EH (cell line): ENCODE results near the gene C6.
A peak's percentile ranks its signal among the peaks of the same experiment; 100 is the strongest.
"Not testable (repeated sequence)": the region's sequence is repeated elsewhere in the genome, so short reads cannot be mapped to it uniquely, and the experiment has no call there.

Experiments
- DNase-seq: peaks from one replicate; pipeline ENCODE4 v3.0.0-alpha.2; 2015; ENCODE audit warnings: low read depth

Gene C6

DNA sequence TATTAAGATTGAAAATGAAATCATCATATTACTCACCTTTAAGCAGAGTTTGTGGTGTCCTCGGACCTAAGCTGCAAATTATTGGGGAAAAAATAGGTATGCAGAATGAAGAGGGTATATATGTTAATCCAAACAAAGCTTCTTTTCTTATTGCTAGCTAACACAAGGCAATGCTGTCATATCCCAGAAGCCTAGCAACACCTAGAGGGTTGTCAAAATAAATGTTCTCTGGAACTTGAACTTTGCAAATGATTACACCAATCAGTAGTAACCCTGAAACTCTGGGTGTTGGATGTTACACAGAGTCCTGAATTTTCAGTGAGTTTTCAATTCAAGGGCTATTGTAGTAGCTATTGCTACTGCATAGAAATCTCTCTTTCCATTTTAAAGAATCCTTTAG, at the start of gene C6:
Gene C6 (minus strand): TSS at position 193 of the 400 bp plus-strand sequence. CDS start 10,302 bp downstream, outside the sequence.
- no peak for DNase-seq

DNA sequence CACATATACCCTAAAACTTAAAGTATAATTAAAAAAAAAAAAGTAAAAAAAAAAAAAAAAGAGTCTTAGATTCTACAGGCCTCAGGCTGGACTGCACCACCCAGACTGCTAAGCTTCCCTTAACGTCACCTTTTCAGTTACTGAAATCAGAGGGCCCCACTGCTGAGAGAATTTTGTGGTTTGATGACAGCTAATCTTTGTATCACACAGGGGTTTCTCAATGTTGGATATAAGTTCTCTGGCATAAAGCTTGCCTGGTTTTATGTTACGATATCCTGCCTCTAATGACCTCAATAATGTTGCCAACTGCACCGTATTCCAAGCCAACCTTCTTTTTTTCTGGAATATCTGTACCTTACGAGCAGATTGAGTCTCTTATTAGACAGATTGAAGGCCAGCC, 43.1 kb upstream of the C6 start:
- no peak for DNase-seq

DNA sequence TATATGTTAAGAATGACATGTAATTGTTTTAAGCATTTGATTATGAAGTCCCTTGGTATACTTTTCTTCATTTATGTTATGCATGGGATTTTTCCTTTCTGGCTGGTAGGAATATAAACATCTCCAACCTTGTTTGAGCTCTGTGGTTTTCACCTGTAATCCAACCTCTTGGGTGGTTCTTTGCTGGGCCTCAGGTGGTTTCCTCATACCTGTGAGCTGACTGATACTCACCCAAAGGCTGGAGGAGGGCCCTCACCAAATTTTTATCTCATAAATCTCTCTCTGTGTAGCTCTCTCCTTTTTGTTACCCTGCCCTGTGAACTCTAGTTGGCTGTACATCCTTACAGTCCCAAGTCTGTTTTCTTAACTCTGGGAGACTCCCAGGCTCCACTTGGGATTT, 39.8 kb upstream of the C6 start:
- no peak for DNase-seq

DNA sequence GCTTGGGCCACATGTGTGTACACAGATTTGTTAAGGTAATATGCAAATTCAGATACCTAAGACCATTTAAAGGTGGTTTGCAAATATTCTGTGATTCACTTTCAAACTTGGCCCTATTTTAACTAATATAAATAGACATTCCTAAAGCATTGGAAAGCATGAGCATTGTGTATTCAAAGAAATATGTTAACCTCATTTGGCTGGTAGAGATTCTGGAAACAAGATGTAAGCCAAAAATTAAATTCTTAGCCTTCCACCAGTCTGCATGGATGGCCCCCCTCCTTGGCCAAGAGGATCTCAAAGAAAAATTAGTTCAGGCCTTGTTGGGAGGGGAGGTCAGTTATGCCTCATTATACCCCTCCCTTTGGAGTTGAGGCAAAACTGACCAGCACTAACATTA, 38.7 kb upstream of the C6 start:
- peak; percentile 28 for DNase-seq

DNA sequence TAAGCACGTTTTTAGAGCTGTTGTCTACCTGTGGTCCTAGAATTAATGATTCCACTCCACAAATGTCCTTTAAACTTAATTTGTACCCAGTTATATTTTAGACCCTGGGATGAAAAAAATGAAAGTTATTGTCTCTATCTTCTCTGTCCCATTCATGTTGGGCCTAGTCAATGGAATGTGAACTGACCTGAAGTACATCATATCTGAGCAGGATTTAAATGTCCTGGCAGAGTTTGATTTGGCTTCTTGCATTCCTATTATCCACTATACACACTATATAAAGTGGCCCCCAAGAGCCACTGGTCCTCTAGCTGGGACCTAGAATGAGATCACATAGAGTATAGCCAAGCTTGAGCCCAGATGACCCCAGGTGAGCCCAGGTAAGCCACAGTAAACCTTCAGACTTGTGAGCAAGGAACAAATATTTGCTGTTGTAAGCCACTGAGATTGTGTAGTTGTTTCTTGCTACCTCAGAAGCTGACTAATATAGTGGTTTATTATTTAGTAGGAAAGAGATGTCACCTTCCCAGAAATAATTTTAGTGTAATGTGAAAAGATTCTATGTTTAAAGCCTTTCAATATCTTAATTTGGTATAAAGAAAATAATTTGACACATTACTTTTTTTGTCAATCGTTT, 37.1 kb upstream of the C6 start:
- DNase-seq, result no peak

DNA sequence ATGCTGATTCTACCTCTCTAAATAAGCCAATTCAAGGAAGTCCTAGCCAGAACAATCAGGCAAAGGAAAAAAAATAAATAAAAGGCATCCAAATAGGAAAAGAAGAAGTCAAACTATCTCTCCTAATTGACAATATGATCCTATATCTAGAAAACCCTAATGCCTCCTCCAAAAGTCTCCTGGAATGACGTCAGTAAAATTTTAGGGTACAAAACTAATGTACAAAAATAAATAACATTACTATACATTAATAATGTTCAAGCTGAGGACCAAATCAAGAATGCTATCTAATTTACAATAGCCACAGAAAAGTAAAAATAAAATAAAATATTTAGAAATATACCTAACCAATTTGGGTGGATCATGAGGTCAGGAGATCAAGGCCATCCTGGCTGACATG, 33.8 kb upstream of the C6 start:
- DNase-seq, result no peak

DNA sequence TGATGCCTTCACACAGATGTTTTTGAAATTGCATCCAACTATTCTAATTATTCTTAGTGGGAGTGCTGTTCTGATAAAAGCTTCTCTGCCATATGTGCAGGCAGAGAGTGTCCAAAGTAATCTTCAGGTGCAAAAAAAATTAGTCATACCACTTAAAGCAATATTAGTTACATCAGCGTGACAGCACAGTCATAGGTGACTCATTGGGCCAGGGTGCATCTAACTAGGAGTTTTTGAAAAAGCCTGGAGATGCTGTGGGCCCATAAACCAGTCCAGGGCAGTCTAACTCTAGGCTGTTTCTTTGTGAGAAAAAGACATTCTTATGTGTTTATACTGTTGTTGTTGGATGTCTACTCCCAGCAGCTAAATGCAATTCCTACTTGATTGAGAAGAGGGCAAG, 33.0 kb upstream of the C6 start:
- peak; percentile 69 for DNase-seq

DNA sequence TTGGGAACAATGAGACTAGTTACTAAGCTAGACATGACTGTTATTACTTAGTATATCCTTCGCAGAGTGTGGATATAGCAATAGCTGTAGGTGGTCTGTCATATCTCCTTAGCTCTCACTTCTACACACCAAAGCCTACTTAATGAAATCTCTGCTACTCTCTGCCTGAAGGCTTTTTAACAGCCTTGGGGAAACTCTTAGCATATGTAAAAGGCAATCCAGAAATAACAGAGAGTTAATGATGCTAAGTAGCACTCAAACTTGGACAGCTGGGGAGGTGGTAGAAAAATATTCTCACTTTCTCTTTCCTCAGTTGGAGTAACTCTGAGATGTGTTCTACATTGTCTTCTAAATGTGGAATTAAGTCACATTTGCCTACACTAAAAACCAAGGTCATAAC, 30.2 kb upstream of the C6 start:
- DNase-seq, result no peak

DNA sequence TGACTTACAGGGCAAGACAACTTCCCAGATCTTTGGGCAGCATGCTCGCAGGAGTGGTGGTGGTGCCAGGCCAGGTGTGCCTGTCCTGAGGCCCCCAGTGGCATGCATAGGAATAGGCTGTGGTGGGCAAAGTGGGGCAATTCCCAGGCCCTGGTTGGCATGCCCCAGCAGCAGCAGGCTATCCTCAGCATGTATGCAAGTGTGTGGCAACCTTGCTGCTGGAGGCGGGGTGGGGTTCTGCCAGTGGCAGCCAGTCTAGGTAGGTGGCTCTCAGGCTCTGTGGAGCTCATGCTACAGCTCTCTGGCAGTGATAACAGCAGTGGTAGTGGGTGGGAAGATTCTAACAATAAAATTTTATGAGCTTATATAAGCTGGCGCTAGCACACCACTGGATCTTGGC, 27.7 kb upstream of the C6 start:
- no peak for DNase-seq

DNA sequence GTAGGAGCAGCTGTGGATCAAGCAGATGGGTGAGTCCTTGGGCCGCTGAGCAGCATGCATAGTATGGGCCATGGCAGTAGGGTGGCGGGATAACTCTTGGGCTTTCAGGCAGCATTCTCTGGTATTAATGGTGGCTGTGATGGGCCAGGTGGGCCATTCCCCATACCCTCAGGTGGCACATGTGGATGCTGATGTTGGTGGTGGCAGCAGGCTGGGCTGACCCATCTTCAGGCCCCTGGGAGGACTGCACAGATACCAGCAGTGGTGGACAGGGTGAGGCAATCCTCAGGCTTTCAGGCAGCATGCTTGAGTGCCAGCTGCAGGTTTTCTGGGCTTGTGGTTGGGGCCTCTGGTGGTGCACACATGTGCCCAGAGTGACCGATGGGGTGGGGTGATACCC, 27.1 kb upstream of the C6 start:
- DNase-seq, result no peak

DNA sequence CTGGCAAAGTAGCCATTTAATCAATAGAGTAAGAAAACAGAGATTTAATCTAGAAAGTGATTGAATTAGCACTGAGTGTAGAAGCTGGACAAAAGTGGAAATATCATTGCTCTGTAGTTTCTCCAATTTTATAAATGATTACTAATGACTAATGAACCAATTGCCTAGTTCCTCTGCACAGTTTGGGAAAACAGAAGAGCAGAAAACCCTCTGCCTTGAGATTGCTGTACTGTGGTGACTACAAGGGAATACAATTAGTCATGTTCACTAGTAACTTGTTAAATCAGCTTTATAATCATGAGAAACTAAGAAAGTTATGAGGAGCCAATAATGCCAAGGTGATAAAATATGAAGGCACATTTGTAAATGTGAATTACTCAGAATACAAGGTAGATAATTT, 21.1 kb upstream of the C6 start:
- no peak for DNase-seq

DNA sequence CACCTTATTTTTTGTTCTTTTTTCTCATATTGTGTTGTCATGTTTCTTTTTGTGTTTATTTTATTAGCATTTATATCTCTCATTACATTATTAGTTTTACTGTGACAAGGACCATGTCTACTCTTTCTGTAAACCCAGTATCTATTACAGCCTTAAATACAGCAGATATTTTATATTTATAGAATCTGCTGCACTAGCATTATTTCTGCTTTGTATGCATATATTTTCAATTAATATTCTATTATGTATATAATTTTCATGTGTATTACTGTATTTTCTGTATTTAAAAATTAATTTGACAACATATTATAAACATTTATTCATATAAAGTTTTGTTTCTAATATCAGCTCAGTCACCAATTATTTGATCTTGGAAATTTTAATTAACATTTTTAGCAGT, 19.5 kb upstream of the C6 start:
- DNase-seq, result no peak

DNA sequence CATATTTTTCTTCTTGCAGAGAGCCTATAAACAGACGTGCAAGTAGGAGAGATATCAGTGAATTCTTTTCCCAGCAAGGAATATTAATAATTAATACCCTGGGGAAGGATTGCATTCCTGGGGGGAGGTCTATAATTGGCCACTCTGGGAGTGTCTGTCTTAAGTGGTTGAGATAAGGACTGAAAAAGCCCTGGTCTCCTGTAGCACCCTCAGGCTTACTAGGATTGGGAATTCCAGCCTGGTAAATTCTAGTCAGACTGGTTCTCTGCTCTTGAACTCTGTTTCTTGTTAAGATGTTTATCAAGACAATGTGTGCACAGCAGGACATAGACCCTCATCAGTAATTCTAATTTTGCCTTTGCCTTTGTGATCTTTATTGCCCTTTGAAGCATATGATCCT, 16.9 kb upstream of the C6 start:
- not testable (repeated sequence) for DNase-seq

DNA sequence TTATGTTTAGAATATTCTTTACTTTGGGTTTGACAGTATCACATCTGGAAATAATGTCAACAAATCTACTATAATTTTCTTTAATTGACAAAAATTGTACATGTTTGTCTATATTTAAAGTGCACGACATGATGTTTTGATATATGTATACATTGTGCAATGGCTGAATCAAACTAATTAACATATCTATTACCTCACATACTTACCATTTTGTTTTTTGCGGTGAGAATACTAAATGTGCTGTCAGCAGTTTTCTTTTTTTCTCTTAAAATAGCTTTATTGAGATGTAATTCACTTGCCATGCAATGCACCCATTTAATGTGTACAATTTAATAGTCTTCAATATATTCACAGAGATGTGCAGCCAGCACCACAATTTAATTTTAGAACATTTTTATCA, 10.6 kb upstream of the C6 start:
- DNase-seq, result no peak

DNA sequence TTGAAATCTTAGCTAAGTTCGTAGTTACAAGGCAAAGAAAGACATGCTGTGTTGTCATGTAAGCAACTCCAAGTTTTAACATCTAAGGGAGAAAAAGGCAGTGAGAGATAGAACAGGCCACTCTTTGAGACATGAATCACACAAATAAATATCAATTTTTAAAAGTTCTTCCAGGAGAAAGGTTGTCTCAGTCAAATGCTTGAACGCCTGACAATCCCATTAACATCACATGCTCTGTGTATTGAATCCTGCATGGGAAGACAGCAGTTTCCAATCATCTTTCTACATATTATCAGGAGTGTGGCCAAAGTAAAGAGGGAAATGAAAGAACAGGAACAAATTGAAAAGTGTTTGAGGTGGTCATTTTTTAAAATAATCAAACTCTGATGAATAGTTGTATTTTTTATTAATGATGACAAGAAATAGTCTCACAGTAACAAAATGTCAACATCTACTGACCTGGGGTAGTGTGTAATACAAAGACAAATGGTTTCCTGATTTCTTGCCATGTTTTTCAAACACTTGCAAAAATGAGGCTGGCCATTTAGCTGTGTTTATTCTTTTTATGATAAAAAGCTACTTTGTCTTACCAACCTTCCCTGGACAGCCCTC, 6.4 kb upstream of the C6 start:
- no peak for DNase-seq

DNA sequence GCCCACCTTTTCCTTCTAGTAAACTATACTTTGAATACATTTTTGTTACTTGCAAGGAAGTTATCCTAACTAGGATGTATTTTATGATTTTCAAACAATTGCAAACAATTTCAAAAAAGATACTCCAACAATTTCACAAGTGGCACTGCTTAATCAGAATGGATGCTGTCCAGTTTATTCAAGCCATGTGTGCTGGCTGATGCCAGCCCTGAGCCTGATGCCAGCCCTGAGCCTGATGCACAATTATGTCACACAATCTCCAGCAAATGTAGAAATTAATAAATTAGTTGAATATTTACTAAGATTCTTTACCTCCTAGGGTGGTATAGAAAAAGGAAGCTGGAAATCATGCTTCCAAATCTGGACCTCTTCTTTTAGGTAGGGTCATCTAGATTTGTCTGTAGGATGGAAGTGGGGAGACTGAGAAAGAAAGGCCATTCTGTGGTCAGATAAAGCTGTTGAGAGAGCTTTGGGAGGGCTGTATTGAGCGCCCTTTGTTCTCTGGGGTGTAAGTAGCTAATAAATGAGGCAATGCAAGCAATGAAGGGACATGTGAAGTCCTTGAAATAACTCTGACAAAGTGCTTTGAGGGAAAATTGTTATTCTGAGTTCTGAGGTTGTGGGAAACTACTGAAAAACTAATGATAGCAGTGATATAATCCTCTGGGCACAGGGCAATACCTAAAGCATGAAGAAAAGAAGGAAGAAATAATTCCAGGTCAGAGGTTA, 5.8 kb upstream of the C6 start:
- no peak for DNase-seq

DNA sequence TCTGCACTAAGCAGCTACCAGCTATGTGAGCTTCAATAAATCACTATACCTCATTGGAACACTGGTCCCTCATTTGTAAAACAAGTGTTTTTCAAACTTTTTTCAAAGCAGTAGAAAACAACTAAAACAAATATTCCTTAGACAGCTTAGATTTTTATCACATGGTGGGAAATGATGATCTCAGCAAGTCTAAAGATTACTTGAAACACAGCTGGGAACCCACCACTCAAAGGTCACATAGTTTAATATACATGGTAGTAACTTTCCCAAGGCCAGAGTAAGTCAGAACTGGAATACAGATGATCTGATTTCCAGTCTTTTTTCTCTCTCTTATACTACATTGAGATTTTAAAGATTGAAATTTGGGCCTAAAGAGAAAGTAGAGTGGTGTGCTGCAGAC, 850 bp upstream of the C6 start:
- DNase-seq, result no peak

DNA sequence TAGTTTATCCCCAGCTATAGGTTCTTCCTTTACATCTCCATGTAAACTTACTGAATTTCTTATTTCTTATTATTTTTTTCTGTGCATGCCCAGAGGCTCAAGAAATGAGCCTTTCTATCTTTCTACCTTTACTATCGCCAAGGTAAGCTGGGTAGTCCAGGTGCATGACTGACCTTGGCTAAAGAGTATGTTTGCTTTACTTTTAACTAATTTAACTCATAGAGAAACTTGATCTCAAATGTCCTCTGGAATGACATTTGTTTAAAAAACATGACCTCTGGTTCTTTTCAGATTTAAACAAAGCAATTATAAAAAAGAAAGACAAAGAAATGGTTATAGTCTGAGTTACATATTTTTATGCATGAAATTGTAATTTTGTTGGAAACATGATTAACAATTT, 397 bp downstream of the C6 start:
- DNase-seq, result no peak

DNA sequence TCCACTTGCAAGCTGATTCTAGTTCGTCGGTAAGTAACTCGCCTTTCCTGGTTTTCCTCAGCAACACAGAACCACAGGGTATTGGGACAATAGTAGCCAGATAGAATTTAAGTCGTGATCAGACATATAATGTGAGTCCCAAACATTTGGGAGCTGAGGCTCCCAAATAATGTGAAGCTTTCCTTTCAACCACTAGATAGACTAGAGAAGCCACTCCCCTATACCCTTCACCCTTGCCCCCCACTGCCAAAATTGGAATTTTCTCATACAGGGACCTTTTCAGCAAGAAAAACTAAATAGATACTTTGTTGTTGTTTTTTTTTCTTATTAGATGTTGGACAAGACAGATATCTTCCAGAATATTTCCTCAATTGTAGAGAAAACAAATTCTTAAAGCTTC, 1.9 kb downstream of the C6 start:
- no peak for DNase-seq

DNA sequence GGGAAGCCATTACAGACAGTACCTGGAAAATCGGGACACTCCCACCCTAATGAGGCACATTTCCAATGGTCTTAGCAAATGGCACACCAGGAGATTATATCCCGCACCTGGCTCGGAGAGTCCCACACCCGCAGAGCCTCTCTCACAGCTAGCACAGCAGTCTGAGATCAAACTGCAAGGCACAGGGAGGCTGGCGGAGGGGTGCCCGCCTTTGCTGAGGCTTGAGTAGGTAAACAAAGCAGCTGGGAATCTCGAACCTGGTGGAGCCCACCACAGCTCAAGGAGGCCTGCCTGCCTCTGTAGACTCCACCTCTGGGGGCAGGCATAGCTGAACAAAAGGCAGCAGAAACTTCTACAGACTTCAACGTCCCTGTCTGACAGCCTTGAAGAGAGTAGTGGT, 7.9 kb downstream of the C6 start:
- not testable (repeated sequence) for DNase-seq

DNA sequence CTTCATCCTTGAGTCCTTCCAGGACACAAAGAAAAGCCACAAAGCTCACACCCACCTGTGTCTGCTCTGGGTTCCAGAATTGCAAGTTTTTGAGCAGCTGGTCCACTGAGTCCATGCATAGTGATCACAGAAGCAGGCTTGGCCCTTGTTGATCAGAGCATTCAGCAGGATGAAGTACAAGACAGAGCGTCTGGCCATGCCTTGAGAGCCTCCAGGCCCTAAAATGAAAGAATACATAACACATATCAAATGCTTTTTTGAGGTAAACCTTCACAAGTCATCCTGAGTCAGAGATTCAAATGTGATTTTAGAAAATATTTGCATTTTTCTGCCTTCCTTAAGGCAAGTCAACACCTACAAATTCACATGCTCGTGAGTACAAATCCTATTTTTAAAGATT, 10.3 kb downstream of the C6 start:
- DNase-seq, result no peak

DNA sequence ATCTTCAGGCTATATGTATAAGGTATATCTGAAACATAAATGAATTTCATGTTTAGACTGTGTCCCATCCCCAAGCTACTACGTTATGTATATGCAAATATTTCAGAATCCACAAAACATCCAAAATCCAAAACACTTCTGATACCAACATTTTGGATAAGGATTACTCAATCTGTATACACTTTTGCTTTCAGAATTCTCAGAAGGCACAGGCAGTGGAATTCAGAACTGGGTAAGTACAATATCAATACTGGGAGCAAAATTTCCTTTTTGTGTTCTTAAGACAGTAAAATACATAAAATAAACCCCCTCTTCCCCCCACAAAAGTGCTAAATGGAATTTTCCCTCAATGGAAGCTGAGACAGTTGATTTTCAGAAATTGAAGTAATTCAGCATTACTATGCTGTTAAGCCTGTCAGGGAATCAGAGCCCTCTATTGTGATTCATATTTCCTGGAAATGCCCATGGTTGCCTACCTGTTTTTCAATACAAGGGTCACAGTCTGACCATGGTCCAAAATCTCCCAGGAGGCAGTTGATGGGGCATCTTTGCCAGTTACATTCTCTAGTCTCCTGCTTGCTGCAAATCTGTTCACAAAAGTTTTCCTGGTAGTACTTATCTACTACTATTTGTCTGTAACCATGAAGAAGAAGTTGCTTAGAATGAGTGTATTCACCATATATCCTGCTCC, 12.1 kb downstream of the C6 start:
- DNase-seq, result no peak

DNA sequence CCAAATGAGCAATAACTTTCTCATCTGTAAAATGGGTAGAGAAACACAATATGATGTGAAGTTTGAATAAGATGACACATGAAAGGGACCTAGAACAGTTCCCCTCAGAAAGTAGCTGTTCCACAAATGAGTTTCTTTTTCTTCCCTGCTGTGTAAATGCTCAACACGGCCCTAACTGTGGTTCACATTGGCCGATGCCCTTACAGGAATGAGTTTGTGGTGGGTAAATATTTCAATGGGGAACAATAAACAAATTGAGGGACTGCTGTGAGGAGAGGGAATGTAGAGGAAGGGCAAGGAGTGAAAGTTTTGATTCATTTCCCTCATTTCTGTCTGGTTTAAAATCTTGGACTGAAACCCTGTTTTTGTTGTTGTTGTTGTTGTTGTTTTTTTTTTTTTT, 12.8 kb downstream of the C6 start:
- no peak for DNase-seq
